Stimulated activated CD8-positive, alpha-beta memory T cell treated with anti-CD3 and anti-CD28 coated beads, Interleukin-4, amount 100 ng/mL, for 24 hours (primary cell): ENCODE data around the gene CDH2.
"Not testable (repeated sequence)": the region's sequence is repeated elsewhere in the genome, so short reads cannot be mapped to it uniquely, and the experiment has no call there.

Source experiments
- DNase-seq: peaks from one replicate; pipeline ENCODE4 v3.0.0-alpha.2; 2020; ENCODE audit warnings: low read depth

The CDH2 gene

DNA sequence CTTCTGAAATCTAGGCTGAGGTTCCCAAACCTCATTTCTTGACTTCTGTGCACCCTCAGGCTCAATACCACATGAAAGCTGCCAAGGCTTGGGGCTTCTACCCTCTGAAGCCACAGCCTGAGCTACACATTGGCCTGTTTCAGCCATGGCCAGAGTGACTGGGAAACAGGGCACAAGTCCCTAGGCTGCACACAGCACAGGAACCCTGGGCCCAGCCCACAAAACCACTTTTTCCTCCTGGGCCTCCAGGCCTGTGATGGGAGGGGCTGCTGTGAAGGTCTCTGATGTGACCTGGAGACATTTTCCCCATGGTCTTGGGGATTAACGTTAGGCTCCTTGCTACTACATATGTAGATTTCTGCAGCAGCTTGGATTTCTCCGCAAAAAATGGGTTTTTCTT is 270.7 kb downstream of the CDH2 start:
- not testable (repeated sequence) for DNase-seq

DNA sequence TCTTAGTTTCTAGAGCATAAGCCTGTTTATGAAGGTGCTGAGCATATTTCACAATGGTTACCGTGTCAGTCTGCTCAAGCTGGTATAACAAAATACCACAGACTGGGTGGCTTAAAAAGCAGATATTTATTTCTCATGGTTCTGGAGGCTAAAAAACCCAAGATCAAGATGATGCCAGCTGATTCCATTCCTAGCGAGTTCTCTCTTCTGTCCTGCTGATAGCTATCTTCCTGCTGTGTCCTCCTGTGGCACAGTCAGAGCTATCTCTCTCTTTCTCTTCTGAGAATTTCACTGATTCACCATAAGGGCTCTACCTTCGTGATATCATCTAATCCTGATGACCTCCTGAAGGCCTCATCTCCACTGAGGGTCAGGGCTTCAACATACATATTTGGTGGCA is 273.0 kb downstream of the CDH2 start:
- DNase-seq: no peak

DNA sequence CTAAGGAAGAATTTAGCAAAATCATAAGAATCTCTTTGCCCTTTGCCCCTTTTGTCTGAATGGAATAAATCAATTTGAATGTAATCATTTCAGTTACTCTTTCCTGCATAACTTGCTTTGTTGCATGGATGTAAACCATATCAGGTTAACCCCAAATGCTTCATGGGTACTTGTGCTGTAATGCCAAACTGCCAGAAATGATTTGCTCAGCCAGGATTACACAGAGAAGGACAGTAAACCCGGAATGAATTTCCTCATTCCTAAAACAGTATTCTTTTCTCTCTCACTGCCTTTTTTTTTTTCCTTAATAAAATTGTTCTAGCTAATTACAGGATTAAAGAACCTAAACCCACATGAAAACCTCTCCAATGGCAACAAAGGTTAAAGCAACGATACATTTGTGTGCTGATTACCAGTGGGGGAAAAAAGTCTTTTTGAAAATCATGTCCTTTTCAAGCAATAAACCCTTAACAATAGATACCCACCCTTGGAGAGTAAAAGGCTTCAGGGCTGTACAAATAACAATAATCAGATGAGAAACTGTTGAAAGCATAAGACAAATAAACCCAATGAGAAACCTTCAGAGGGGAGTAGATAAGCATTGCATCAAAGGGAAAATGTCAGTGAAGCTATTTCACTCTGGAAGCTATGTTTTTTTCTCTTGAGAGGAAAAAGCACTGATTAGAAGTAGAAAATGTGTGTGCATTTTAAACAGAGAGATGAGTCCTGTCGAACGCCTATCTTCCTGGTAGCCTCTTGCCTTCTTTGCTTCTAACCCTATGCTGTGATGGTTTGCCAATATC is 275.3 kb downstream of the CDH2 start:
- DNase-seq: no peak
